ENCODE results near the gene DLG3.

The DLG3 gene

DNA sequence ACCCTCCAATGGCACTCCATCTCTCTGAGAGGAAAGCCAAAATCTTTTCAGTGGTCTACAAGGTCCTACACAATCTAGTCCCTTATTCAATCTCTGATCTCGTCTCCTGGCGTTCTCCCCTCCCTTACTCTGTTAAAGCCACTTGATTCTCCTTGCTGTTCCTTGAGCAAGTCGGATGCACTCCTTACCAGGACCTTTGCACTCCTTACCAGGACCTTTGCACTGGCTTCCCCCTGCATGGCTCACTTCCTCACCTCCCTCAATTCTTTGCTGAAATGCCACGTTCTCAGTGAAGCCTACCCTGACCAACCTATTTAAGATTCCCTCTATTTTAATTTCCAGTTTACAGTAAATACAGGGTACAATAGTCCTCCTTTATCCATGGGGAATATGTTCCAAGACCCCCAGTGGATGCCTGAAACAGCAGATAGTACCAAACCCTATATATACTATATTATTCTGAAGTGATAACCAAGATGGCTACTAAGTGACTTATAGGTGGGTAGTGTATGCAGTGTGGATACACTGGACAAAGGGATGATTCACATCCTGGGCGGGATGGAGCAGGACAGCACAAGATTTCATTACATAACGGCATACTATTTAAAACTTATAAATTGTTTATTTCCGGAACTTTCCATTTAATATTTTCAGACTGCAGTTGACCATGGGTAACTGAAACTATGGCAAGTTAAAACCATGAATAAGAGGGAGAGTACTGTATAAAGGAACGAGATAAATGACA lies 6.5 kb upstream of the DLG3 start:
- DNase-seq (ENCODE audit: low read depth): no peak

GRCh38 chrX:70439016-70439415 lies 5.6 kb upstream of the DLG3 start:
- no peak for DNase-seq (ENCODE audit: low read depth)

DNA sequence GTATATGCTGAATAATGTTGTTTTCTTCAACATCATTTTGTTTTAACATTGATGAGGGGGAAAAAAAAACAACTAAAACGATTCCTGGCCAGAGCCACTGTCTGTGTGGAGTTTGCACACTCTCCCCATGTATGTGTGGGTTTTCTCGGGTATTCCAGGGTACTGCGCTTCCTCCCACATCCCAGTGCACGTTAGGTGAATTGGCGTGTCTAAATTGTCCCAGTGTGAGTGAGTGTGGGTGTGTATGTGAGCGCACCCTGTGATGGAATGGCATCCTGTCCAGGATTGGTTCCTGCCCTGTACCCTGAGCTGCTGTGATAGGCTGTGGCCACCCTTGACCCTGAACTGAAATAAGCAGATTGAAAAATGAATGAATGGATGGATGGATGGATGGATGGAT lies 2.4 kb upstream of the DLG3 start:
- DNase-seq (ENCODE audit: low read depth): no peak

GRCh38 chrX:70444946-70445656 lies 466 bp downstream of the DLG3 start:
- no peak for DNase-seq (ENCODE audit: low read depth)

- no peak for DNase-seq (ENCODE audit: low read depth)
Observed at GRCh38 chrX:70445951-70446350, 1.3 kb downstream of the DLG3 start.

DNA sequence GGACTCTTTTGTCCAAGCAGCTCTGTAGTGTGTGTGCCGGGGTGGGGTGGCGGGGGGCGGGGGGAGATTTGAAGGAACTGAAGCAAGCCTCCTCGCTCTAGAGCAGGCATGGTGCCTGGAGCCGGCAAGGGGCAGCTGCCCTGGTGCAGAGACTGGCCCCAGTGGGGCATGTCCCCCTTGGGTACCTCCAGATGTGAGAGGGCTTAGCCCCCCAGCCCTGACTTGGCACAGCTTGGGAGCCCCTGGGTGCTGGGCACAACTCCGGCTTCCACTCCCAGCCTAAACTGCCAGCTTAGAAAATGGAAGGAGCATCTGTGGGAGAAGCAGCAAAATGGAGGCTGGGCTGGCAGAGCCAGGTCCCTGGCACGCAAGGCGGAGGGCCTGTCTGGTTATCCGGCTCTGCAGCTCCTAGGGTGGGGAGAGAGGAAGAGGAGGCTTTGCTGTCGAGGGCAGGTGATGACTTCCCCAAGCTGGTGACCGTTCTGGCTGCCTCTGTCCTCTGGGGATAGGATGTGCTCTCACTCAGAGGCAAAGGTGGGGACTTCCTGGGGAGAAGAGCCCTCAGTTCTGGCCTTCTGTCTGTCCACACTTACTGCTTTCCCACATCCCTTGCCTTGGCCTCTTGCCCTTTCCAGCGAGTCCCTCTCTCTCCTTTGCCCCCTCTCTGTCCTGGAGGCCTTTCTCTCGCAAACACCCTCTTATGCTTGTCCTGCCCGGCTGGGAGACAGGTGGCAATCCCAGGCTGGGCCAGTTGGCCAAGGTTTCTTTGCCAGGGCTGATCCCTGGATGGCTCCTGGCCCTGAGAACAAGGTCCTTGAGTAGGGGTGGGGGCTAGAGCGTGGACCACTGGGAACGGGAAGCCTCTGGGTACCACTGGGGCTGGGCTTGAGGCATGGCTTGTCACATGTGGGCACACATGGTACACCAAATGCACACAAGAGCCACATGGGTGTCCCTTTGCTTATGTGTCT lies 2.0 kb downstream of the DLG3 start:
- no peak for DNase-seq (ENCODE audit: low read depth)

DNA sequence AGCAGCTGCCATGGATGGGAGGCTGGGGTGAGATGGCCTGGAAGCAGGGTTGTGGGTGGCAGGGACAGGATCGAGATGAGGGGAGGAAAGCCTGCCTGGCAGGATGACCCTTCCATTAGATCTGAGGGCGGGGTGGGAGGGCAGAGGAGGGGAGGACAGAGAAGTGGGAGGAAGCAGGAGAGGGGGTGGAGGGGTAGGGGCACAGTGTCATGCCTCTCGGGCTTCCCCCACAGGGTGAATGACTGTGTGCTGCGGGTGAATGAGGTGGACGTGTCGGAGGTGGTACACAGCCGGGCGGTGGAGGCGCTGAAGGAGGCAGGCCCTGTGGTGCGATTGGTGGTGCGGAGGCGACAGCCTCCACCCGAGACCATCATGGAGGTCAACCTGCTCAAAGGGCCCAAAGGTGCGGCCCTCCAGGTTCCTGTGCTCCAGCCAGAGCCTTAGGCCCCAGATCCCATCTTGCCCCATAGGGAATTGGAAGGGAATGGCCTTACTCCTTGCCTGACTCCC lies 4.9 kb downstream of the DLG3 start:
- no peak for DNase-seq (ENCODE audit: low read depth)

DNA sequence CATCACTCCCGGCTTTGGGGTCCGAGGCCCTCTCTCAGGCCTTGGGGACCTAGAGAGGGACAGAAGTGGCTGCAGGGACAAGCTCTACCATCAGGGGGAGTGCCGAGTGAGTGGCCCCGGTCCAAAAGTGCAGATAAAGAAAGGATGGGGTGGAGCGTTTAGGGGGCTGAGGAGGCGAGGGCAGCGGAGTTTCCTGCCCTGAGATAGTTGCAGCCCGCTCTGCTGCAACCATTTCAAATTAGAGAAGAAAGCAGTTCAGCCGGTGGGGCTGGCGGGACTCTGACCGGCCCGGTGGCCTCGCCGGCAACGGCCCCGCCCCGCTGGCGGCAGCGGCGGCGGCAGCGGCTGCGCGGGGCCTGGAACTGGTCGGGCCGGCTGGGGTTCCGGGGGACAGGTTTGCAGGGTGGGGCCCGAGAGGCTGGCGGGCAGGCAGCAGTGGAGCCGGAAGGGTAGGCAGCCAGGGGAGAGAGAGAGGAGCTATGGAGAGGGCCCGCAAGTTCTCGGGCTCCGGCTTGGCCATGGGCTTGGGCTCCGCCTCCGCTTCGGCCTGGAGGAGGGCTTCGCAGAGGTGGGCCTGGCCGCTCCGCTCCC lies 7.6 kb downstream of the DLG3 start:
- no peak for DNase-seq (ENCODE audit: low read depth)

DNA sequence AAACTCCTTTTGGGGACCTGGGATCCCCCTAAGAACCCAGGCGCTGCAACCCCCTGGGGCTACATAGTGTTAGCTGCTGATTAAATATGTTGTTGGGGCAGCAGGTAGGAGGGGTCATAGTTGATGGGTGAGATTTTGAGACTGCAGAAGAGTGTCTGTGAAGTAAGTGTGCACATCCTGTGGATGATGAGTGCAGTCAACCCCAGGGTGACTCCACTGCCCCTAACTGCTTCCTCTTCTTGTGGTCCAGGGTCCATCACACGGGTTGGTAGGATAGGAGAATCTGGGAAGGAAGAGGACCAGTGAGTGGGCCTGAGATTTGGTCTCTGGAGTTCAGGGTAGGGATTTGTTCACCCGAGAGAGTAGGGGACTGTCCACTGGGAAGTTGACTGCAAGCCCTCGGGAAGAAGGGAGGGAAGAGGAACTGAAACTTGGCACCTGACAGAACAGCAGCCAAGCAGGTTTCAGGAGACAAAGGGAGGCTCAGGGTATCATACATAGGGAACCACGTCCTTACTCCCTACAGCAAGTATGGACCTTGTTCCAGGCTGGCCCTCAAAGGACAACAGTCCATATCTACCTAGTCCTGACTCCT lies 8.5 kb downstream of the DLG3 start:
- no peak for DNase-seq (ENCODE audit: low read depth)

GRCh38 chrX:70454441-70455365 lies 10.1 kb downstream of the DLG3 start:
- no peak for DNase-seq (ENCODE audit: low read depth)

DNA sequence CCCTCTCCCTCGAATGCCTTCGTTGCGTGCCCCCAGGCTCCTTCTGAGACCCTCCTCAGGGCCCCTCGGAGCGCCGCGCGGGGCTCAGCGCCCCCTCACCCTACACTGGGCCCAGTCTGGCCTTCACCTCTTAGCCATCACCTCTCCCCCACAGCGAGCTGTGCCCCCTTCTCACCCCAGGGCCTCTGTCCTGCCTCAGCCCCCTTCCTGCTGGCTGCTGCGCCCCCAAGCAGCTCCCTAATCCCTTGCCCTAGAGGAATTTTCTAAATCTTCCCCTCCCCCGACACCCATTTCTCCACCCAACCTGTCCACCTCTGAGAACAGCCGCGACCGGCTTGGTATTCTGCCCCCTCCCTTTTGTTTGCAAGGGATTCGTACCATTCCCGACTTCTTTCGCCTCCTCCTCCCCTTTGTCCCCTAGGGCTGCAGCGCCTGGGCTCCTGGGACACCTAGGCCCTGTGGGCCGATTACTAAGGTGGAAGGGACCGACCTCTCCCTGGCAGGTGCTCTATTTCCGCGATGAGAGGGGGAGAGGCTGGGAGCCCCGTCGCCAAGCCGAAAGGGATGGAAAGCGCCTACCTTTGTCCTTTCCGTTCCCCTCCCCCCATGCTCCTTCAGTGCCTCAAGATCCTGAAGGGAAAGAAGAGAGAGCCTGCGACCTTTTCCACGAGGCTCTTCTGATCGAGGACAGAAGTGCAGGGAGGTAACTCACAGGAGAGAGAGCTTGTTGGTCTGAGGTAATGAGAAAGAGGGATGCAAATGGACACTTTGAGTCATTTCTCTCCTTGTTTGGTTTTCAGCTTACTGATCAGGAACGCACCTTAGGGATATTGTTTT lies 10.9 kb downstream of the DLG3 start:
- no peak for DNase-seq (ENCODE audit: low read depth)

- no peak for DNase-seq (ENCODE audit: low read depth)
Observed at GRCh38 chrX:70456256-70456655, 11.6 kb downstream of the DLG3 start.

DNA sequence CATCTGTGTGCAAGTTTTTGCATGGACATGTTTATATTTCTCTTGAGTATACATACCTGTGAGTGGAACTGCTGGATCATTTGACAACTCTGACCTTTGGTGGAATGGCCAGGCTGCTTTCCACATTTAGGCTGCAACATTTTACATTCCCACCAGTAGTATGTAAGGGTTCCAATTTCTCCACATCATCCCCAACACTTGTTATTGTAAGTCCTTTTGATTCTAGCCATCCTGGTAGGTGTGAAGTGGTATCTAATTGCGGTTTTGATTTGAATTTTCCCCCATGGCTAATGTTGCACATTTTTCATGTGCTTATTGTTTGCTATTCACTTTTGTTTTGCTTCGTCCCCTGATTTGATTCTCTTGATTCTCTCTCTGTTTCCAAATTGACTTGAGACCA lies 16.4 kb downstream of the DLG3 start:
- DNase-seq (ENCODE audit: low read depth): no peak

DNA sequence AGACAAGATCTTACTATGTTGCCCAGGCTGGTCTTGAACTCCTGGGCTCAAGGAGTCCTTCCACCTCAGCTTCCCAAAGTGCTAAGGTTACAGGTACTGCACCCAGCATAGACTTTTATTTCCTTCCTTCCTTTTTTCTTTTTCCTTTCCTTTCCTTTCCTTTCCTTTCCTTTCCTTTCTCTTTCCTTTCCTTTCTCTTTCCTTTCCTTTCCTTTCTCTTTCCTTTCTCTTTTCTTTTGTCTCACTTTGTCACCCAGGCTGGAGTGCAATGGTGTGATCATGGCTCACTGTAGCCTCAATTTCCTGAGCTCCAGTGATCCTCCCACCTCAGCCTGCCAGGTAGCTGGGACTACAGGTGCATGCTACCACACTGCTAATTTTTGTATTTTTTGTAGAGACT lies 19.4 kb downstream of the DLG3 start:
- DNase-seq (ENCODE audit: low read depth): no peak

- no peak for DNase-seq (ENCODE audit: low read depth)
Observed at GRCh38 chrX:70466968-70467367, 22.3 kb downstream of the DLG3 start.

- no peak for DNase-seq (ENCODE audit: low read depth)
Observed at GRCh38 chrX:70468709-70469108, 24.1 kb downstream of the DLG3 start.

GRCh38 chrX:70470850-70471289 lies 26.2 kb downstream of the DLG3 start:
- DNase-seq (ENCODE audit: low read depth): no peak

DNA sequence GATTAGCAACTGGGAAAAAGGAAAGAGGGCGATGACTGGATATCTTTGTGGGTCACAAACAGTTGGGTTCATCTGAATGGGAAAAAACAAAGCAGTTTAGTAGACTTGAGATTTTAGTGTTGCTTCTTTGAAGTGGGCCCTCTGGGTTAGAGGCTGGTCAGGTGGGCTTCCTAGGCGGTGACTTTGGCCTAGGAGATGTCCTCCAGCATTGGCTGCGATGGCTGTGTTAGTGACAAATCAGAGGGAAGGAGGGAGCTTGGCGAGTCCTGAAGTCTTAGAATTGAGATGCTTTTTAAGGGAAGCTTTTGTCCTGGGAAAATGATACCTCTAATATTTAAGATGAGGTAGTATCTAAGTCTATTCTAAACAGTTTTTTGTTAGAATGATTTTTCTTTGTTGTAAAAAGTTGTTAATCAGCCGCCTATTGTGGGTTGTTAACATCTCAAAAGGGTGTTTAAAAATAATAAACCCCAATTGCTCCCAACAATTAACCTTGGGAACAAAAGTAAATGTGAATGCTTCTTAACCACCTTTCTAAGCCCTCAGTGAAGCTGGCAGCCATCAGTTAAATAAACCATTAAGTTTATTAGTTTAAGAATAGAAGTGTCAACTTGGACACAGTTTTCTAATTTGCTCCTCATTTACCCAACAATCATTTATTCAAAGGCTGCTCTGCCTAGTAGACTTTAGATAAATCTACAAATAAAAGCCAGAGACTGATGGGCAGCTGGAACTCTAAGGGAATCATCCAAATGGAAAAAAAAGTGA lies 31.7 kb downstream of the DLG3 start:
- DNase-seq (ENCODE audit: low read depth): no peak
